Measurements from ENCODE around the gene SLC6A3.
"Not testable (repeated sequence)": the region's sequence is repeated elsewhere in the genome, so short reads cannot be mapped to it uniquely, and the experiment has no call there.

Gene SLC6A3

DNA sequence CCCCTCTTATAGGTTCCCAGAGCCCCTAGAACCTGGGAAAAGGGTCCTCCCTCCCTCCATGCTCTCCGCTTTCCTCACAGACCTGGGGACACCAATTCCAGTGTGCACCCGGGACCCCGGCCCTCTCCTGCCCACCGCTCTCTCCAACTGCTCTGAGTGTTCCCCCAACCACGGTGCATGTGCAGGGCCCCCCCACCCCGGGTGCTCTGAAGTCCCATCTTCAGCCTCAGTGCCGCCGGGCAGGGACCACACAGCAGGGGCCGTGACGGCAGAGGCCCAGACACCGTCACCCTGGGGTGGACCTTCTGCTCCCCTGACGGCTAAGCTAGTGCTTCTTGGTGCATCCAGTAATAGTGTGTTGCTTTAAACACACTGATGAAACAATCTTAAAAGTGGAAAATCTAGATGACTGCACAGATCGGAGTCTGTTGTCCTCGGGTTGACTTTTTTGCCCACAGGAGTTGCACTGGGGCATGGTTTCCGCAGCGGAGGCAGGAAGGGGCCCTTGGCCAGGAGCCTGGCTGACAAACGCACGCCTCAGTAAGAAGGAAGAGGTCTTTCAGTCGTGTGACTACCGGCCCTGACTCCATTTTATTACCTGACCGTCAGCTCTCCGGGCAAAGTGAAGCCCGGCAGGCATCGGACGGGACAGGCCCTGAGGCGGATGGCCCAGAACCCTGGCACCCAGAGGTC, 36.2 kb upstream of the SLC6A3 start:
- no peak for ATAC-seq
- Mint-ChIP-seq H3K4me3 (no peak overlapping the region), H3K4me1 (peaks cover 38% of the 10 kb centered on the region), H3K27me3 (no peaks in the 10 kb centered on the region), H3K36me3 (ENCODE audit: low read depth) (peaks cover 38% of the 10 kb centered on the region), H3K27ac (peak overlapping the region; percentile 18), H3K9me3 (no peaks in the 10 kb centered on the region)
- no peak for DNase-seq

DNA sequence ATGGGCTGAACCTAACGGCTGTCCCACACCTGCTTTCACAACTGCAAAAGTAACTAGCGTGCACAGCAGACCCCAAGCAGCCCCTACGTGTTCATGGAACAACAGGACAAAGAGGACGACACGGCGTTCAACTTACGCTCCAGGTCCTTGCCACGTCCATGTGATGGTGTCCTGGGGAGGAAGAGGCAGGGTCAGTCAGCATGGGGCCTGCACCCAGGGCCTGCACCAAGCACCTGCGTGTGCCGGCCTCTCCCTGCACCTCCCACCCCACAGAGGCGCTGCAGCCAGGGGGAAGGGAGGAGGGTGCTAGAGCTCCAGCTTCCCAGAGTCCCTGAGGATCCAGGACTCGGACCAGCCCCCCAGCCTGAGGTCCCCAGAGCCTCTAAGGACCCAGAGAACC, 35.6 kb upstream of the SLC6A3 start:
- H3K4me3 Mint-ChIP-seq = no peak overlapping the region
- H3K27ac Mint-ChIP-seq = peak overlapping the region; percentile 8
- H3K4me1 Mint-ChIP-seq = peaks cover 33% of the 10 kb centered on the region
- peaks cover 36% of the 10 kb centered on the region for H3K36me3 Mint-ChIP-seq (ENCODE audit: low read depth)
- no peaks in the 10 kb centered on the region for H3K27me3 Mint-ChIP-seq
- ATAC-seq = no peak
- DNase-seq = no peak
- no peaks in the 10 kb centered on the region for H3K9me3 Mint-ChIP-seq

DNA sequence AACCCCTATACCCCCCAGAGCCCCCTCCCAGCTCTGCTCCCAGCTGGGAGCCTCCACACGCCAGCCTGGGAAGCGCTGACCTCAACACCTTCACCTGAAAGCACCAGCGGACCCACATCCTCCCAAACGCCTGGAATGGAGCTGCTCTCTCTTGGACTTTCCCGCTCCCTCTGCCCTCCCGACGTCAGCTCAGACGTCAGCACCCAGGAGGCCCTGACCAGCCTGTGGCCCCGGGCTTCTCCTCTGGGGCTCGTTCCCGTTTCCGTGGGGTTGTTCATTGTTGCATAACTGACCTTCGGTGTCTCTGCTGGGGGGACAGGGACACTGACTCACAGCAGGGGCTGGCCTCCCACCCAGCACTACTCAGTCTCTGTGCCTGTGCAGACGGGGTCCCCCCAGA, 35.0 kb upstream of the SLC6A3 start:
- H3K4me3 Mint-ChIP-seq = no peak overlapping the region
- no peak for DNase-seq
- peaks cover 36% of the 10 kb centered on the region for H3K36me3 Mint-ChIP-seq (ENCODE audit: low read depth)

DNA sequence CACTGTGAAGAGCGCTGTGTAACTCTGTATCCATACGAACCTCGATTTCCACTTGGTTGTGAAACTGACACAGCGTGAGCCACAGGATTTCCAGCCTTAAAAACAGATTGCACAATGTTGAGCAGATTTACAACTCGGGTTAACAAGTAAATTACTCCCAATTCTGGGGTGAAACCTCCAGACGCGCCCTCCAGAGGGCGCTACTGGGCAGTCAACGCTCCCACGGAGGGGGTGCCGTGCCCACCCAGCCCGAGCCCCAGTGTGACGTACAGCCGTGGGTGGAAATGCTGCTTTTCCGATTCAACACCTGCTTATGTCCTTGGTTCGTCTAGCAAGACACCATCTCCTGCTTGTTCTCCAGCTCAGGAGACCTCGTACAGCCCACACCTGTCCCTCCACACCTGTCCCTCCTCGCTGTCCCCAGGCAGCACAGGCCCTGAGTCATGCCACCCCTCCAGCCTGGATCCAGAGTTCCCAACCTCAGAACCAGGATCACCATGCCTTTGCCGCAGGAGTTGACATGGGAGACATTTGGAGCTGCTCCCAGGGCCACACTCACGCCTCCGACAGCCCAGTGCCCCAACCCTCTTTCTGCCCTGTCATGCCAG, 34.4 kb upstream of the SLC6A3 start:
- H3K9me3 Mint-ChIP-seq = no peaks in the 10 kb centered on the region
- H3K27ac Mint-ChIP-seq = no peak overlapping the region

More for the DNA sequence above, 35.0 kb upstream of the SLC6A3 start:
- no peak for ATAC-seq
- H3K9me3 Mint-ChIP-seq = no peaks in the 10 kb centered on the region
- H3K4me1 Mint-ChIP-seq = peaks cover 27% of the 10 kb centered on the region
- no peaks in the 10 kb centered on the region for H3K27me3 Mint-ChIP-seq
- no peak overlapping the region for H3K27ac Mint-ChIP-seq

DNA sequence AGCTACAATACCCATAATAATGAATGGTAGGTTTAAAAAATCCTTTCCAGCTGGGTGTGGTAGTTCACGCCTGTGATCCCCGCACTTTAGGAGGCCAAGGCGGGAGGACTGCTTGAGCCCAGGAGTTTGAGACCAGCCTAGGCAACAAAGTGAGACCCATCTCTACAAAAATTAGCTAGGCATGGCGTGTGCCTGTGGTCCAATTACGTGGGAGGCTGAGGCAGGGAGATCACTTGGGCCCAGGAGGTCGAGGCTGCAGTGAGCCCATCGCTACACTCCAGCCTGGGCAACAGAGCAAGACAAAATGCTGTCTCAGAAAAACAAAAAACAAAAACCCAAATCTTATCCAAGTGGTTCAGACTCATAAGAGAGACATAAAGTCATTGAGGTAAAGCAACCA, 33.8 kb upstream of the SLC6A3 start:
- Mint-ChIP-seq H3K9me3 (no peaks in the 10 kb centered on the region), H3K27ac (no peak overlapping the region), H3K27me3 (no peaks in the 10 kb centered on the region), H3K36me3 (ENCODE audit: low read depth) (peaks cover 35% of the 10 kb centered on the region), H3K4me3 (no peak overlapping the region), H3K4me1 (peaks cover 19% of the 10 kb centered on the region)
- ATAC-seq (no peak), DNase-seq (no peak)

More for the DNA sequence above, 34.4 kb upstream of the SLC6A3 start:
- DNase-seq (peak; percentile 61), ATAC-seq (peak; percentile 42)
- H3K4me3 Mint-ChIP-seq = no peak overlapping the region
- peaks cover 35% of the 10 kb centered on the region for H3K36me3 Mint-ChIP-seq (ENCODE audit: low read depth)
- no peaks in the 10 kb centered on the region for H3K27me3 Mint-ChIP-seq
- H3K4me1 Mint-ChIP-seq = peaks cover 22% of the 10 kb centered on the region

DNA sequence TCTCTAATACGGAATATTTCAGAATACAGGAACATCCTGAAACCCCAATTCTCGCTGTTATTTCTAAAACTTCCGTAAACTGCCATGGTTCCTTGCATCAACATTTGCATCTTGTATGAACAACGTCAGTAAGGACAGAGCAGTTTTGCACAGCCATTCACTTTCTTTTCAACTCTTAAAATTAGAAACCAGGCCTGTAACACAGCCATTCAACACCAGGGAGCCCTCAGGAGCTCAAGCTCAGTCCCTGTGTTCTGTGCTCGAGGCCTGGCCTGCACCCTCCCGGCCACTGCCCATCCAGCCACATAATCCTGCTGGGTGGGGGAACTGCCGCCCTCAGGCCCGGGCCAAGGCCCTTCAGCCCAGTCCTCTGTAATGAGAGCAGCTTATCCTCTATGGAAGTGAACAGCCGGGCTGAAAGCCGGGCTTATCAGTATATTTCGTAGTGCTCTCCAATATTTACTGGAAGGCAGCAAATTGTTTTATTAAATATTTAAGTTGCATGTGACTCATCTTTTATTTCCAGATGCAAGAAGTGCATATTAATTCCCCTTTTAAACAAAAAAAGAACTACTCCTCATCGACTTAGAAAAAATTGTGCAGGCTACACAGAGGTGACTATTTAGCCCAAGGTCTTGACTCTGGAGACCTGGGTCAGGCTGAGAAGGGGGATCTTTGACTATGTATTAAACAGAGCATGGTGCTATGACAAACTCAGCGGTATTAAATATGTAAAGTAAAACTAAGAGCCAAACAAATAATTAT, 33.2 kb upstream of the SLC6A3 start:
- no peaks in the 10 kb centered on the region for H3K27me3 Mint-ChIP-seq
- ATAC-seq (no peak), DNase-seq (no peak)
- H3K9me3 Mint-ChIP-seq = no peaks in the 10 kb centered on the region
- no peak overlapping the region for H3K4me3 Mint-ChIP-seq
- peaks cover 18% of the 10 kb centered on the region for H3K4me1 Mint-ChIP-seq
- H3K36me3 Mint-ChIP-seq (ENCODE audit: low read depth) = peaks cover 37% of the 10 kb centered on the region
- no peak overlapping the region for H3K27ac Mint-ChIP-seq

DNA sequence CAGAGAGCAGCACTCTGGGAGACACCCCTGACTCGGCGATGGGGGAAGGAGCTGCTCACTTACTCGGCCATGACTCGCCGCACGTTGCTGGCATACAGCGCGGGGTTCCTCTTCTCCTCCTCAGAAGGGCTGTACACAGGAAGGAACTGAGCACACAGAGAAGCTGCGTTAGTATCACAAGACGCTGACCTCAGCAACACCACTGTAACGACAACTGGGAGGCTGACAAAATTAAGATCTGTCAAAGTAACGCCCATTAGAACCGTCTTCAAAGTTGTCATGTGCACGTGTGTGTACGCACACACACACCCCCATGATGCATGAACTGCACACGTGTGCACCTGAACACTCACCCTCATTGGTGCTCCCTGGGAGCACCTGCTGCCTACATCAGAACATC, 32.1 kb upstream of the SLC6A3 start:
- Mint-ChIP-seq H3K36me3 (ENCODE audit: low read depth) (peaks cover 29% of the 10 kb centered on the region), H3K4me3 (no peak overlapping the region)

DNA sequence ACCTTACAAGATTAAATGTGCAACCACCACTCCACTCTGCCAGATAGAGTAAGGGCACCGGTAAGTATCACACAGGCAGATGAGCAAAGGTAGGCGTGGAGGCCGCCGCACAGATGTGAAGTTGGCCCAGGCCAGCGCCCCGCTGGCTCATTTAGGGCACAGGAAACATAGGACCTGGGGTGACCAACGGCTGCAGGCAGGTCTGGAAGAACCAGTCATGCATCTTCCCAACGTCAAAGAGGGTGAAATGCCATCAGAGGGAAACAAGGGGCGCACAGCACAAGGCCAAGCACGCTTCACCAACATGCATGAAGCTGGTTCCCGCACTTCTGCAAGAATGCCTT, 31.7 kb upstream of the SLC6A3 start:
- Mint-ChIP-seq H3K27ac (no peak overlapping the region), H3K36me3 (ENCODE audit: low read depth) (peaks cover 31% of the 10 kb centered on the region), H3K27me3 (no peaks in the 10 kb centered on the region)

More for the DNA sequence above, 32.1 kb upstream of the SLC6A3 start:
- peaks cover 13% of the 10 kb centered on the region for H3K4me1 Mint-ChIP-seq
- H3K9me3 Mint-ChIP-seq = no peaks in the 10 kb centered on the region
- H3K27me3 Mint-ChIP-seq = no peaks in the 10 kb centered on the region
- DNase-seq (no peak), ATAC-seq (peak; percentile 27)
- H3K27ac Mint-ChIP-seq = no peak overlapping the region

DNA sequence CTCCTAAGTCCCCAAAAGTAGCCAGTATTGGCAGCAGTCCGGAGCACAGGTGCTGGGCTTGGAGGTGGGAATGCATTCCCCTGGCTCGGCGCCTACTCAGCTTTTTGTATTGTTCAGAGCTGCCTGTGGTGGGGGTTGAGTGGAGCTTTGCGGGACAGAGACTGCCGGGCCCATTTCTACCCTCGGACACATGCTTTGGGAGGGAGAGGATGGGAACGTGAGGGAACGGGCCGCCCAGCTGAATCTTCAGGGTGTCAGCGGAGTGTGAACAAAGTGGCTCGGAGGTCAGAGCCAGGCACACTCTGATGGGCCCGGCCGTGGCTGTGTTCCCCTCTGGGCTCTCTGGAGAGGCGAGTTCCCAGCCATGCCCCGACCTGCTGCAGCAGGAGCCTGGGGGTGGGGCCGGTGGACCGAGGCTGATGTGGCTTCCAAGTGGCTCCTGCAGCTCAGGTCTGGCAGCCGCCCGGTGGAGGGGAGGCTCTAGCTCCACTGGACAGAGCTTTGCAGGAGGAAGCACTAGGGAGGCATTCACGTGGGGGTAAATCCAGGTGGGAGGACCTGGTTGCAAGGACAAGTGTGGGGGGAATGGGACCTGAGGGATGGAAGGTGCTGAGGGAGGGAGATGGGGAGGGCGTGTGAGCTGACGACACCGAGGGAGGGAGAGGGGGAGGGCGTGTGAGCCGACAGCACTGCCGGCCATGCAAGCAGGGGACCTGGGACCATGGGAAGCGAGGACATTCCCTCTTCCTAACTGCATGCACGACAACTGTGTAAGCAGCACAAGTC, 31.1 kb upstream of the SLC6A3 start:
- no peak for ATAC-seq
- Mint-ChIP-seq H3K9me3 (no peaks in the 10 kb centered on the region), H3K4me1 (peaks cover 12% of the 10 kb centered on the region), H3K4me3 (no peak overlapping the region), H3K27me3 (no peaks in the 10 kb centered on the region), H3K27ac (no peak overlapping the region), H3K36me3 (ENCODE audit: low read depth) (peaks cover 33% of the 10 kb centered on the region)
- no peak for DNase-seq

More for the DNA sequence above, 31.7 kb upstream of the SLC6A3 start:
- no peak overlapping the region for H3K4me3 Mint-ChIP-seq
- peaks cover 13% of the 10 kb centered on the region for H3K4me1 Mint-ChIP-seq
- DNase-seq (no peak), ATAC-seq (no peak)
- H3K9me3 Mint-ChIP-seq = no peaks in the 10 kb centered on the region

DNA sequence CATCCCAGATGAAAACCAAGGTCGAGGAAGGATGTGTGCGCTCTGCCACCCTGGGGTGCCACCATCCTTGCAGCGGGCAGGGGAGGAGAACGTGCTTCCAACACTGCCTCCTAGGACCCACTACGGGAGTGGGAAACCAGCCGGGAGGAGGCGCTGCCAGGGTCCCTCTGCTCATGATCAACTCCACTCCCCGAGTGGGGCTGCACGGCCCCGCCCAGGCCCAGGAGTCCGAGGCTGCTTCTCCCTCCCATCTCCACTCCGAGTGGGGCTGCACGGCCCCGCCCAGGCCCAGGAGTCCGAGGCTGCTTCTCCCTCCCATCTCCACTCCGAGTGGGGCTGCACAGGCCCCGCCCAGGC, 30.3 kb upstream of the SLC6A3 start:
- DNase-seq, ATAC-seq, H3K27me3 Mint-ChIP-seq, H3K4me1 Mint-ChIP-seq, H3K27ac Mint-ChIP-seq, H3K4me3 Mint-ChIP-seq, H3K9me3 Mint-ChIP-seq: not testable (repeated sequence)
- H3K36me3 Mint-ChIP-seq (ENCODE audit: low read depth) = peaks cover 33% of the 10 kb centered on the region

DNA sequence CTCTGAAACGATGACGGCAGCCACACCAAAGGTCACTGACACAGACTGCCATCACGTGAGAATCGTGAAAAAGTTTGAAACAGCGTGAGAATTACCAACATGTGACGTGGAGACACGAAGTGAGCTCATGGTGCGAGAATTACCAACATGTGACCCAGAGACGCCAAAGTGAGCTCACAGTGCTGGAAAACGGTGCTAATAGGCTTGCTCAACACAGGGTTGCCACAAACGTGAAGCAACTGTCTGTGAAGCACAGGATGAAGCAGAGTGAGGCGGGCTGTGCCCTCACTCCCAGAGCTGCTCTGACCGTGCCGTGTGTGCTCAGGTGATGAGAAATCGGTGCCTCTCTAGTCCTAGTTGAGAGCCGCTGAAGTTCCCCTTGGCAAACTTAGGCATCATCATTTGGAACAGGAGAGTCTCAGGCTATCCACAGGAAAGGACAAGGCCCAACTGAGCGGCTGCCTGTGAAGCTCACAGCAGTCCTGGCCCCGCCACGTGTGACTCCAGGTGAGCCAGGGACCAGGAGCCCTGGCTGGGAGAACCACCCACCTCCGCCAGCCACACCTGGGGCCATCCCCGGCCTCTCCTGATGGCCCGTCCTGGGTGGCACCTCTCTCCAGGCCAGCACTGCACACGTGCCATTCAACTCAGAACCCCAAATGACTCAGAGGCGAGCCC, 29.8 kb upstream of the SLC6A3 start:
- Mint-ChIP-seq H3K27ac (no peak overlapping the region), H3K36me3 (ENCODE audit: low read depth) (peaks cover 34% of the 10 kb centered on the region), H3K4me3 (no peak overlapping the region), H3K4me1 (peaks cover 10% of the 10 kb centered on the region), H3K27me3 (no peaks in the 10 kb centered on the region), H3K9me3 (no peaks in the 10 kb centered on the region)
- DNase-seq = no peak
- ATAC-seq = no peak

DNA sequence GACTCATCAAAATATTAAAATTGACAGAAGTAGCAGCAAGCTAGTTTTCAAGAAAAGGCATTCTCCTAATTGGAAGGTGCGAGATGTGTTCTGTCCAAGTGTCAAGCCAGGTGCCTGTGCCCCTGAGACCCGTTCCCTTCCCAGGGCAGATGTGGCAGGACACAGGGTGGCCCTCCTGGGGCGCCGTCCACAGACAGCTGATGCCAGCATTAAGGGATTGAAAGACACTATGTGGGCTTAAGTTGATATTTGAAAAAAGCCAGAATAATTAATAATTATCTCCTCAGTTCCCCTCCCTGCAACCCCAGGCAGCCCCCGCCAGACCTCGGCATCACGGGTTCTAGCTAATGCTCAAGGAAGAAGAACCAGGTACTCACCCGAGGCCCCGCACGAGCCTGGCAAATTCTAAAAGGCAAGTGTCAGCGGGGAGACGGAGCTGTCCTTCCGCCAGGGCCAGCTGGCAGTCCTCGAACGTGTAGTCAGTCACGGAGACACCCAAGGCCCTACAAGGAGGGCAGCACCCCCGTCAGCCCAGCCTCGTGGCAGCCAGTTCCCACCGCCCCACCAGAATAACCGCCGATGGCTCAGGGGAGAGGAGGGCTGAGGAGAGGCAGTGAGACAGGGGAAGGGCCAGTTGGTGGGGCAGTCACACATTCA, 29.1 kb upstream of the SLC6A3 start:
- ATAC-seq (no peak), DNase-seq (no peak)
- Mint-ChIP-seq H3K27me3 (no peaks in the 10 kb centered on the region), H3K36me3 (ENCODE audit: low read depth) (peaks cover 32% of the 10 kb centered on the region), H3K4me3 (no peak overlapping the region), H3K4me1 (peaks cover 12% of the 10 kb centered on the region), H3K9me3 (no peaks in the 10 kb centered on the region), H3K27ac (no peak overlapping the region)

DNA sequence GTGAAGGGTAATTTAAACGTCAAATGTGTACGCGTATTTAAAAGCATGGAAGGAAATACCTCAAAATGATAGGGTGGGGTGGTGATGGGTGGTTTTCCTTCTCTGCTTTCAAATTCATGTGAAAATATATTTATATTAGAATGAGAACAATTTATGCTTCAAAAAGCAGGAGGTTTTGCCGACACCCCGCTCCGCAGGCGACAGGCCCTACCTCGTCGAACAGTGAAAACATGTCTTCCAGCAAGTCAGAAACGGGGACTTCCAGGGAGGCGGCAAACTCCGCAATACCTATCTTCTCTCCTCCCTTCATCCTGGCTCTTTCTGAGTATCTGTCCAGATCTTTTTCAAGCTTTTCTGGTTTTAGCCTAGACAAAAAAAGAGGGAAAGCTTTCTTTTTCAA, 28.5 kb upstream of the SLC6A3 start:
- H3K4me1 Mint-ChIP-seq = peaks cover 13% of the 10 kb centered on the region
- peaks cover 27% of the 10 kb centered on the region for H3K36me3 Mint-ChIP-seq (ENCODE audit: low read depth)
- no peak overlapping the region for H3K27ac Mint-ChIP-seq
- no peak overlapping the region for H3K4me3 Mint-ChIP-seq
- no peak for ATAC-seq
- no peak for DNase-seq
- no peaks in the 10 kb centered on the region for H3K27me3 Mint-ChIP-seq
- H3K9me3 Mint-ChIP-seq = no peaks in the 10 kb centered on the region

Data from activated naive CD8-positive, alpha-beta T cell treated with anti-CD3 and anti-CD28 coated beads, Interleukin-2, amount 50 U/mL, for 24 hours (primary cell).